ENCODE results near the gene TNPO1.

GRCh38 chr5:72812488-72812887 is 4.0 kb upstream of the TNPO1 start:
- no peak for TF ChIP-seq YY1 (IDR thresholded peaks at IDR 0.05; ENCODE audit: insufficient read depth, insufficient read length)
- TF ChIP-seq ZNF274 (IDR thresholded peaks at IDR 0.05; ENCODE audit: low read depth, low read length) = no peak

Data from NT2/D1 (cell line).